ENCODE results near the gene JOSD2. TPM values are rescaled to one million over a fixed set of nuclear protein-coding genes. Genes with fewer than 3 reads are reported as not detected.

The JOSD2 gene
- total and polyA plus RNA-seq, 9 of the 15 experiments (the other 6 are each of a cell fraction or from before 2014, with no cell fraction given): 0.06 to 14.4 (median 3.1) TPM

- TF ChIP-seq TOE1 (IDR thresholded peaks at IDR 0.05; ENCODE audit: borderline replicate concordance) (peak; percentile 44; the same call in 1 of the 2 replicates), TOE1 (CRISPR knock-in tag; IDR thresholded peaks at IDR 0.05; ENCODE audit: borderline replicate concordance, low read depth) (no peak), STAG1 (CRISPR knock-in tag; IDR thresholded peaks at IDR 0.05; ENCODE audit: borderline replicate concordance) (peak; percentile 57; the same call in 1 of the 2 replicates), ZNF384 (IDR thresholded peaks at IDR 0.05; ENCODE audit: low read depth, low read length) (no peak; the same call in 1 of the 2 replicates), KLF6 (CRISPR knock-in tag; IDR thresholded peaks at IDR 0.05; ENCODE audit: borderline replicate concordance) (0 out of 2 replicates have a peak, but pooled peaks have one; percentile 27), ATF1 (CRISPR knock-in tag; IDR thresholded peaks at IDR 0.05) (no peak), ATF1 (tag; IDR thresholded peaks at IDR 0.05) (peak; percentile 30; the same call in 1 of the 2 replicates), TRIM24 (IDR thresholded peaks at IDR 0.05) (0 out of 4 replicates have a peak, but pooled peaks have one; percentile 11 to 24), CBX8 (IDR thresholded peaks at IDR 0.05; ENCODE audit: borderline replicate concordance, extremely low read depth, low read depth, low read length, poor library complexity, severe bottlenecking) (no peak), RAD51 (IDR thresholded peaks at IDR 0.05; ENCODE audit: borderline replicate concordance, low read depth) (no peak), RB1 (IDR thresholded peaks at IDR 0.05; ENCODE audit: low read depth) (peak; percentile 69), ZNF507 (tag; conservative IDR thresholded peaks at IDR 0.05) (no peak), TGIF2 (CRISPR knock-in tag; IDR thresholded peaks at IDR 0.05) (no peak), KLF13 (tag; IDR thresholded peaks at IDR 0.05; ENCODE audit: borderline replicate concordance, low read depth) (peak; percentile 55), ARID3A (IDR thresholded peaks at IDR 0.05; ENCODE audit: borderline replicate concordance, low read depth, low read length) (no peak), ZNF778 (CRISPR knock-in tag; IDR thresholded peaks at IDR 0.05) (no peak), PYGO2 (tag; IDR thresholded peaks at IDR 0.05) (0 out of 2 replicates have a peak, but pooled peaks have one; percentile 44), CC2D1A (IDR thresholded peaks at IDR 0.05) (peak; percentile 92), ETS2 (tag; IDR thresholded peaks at IDR 0.05; ENCODE audit: borderline replicate concordance, poor library complexity, severe bottlenecking) (no peak), SOX6 (IDR thresholded peaks at IDR 0.05) (no peak), ZNF644 (tag; IDR thresholded peaks at IDR 0.05; ENCODE audit: low read depth) (0 out of 2 replicates have a peak, but pooled peaks have one; percentile 65), NRF1 (conservative IDR thresholded peaks at IDR 0.05 in 1 of 2, IDR thresholded peaks at IDR 0.05 in 1 of 2) (peak in 1 of 2 experiments; percentile 32; a peak in 1 of 4 replicates), SRF (CRISPR knock-in tag; IDR thresholded peaks at IDR 0.05) (peak in 1 of 2 experiments; percentile 86; a peak in 1 of 4 replicates), ARID2 (IDR thresholded peaks at IDR 0.05) (peak; percentile 59), ZNF175 (CRISPR knock-in tag; IDR thresholded peaks at IDR 0.05; ENCODE audit: low read depth) (0 out of 2 replicates have a peak, but pooled peaks have one; percentile 33), ETV5 (CRISPR knock-in tag; IDR thresholded peaks at IDR 0.05; ENCODE audit: low read depth) (no peak), ARID1B (IDR thresholded peaks at IDR 0.05) (peak; percentile 15; the same call in 1 of the 2 replicates), ZNF165 (CRISPR knock-in tag; IDR thresholded peaks at IDR 0.05; ENCODE audit: borderline replicate concordance) (0 out of 2 replicates have a peak, but pooled peaks have one; percentile 44), HNRNPK (IDR thresholded peaks at IDR 0.05; ENCODE audit: low read depth, low read length, poor library complexity, severe bottlenecking) (no peak), FUS (optimal IDR thresholded peaks at IDR 0.05; ENCODE audit: low read depth, low read length) (no peak)
Measured at GRCh38 chr19:50537769-50538230, 26.8 kb upstream of the JOSD2 start (continued).
